Mesodermal cell (in vitro differentiated cells): ENCODE data around the gene NELL2.
"Not testable (repeated sequence)": the region's sequence is repeated elsewhere in the genome, so short reads cannot be mapped to it uniquely, and the experiment has no call there.

Source experiments
- H3K27ac ChIP-seq: 2 replicates; pipeline ENCODE4 v1.7.0; 2013; ENCODE audit warnings: mild to moderate bottlenecking, low read depth, low read length, moderate library complexity; ENCODE audit not compliant: severe bottlenecking
- H3K36me3 ChIP-seq: 2 replicates; pipeline ENCODE4 v1.7.1; 2013; ENCODE audit warnings: mild to moderate bottlenecking, low read length, moderate library complexity; ENCODE audit not compliant: control insufficient read depth, insufficient read depth
- H3K4me1 ChIP-seq: one replicate; pipeline ENCODE4 v1.7.1; 2013; ENCODE audit warnings: mild to moderate bottlenecking, low read length; ENCODE audit not compliant: insufficient read depth, control insufficient read depth, poor library complexity, severe bottlenecking
- H3K4me3 ChIP-seq: 2 replicates; pipeline ENCODE4 v1.7.0; 2013; ENCODE audit warnings: low read length, control low read depth, mild to moderate bottlenecking; ENCODE audit not compliant: insufficient read depth, poor library complexity, severe bottlenecking; ENCODE audit errors: extremely low read depth
- H3K9me3 ChIP-seq: 2 replicates; pipeline ENCODE4 v1.7.1; 2013; ENCODE audit warnings: mild to moderate bottlenecking, low read length, moderate library complexity; ENCODE audit not compliant: control insufficient read depth
- WGBS, 2 experiments: methylation state at CpG; one replicate each; pipeline ENCODE4 v1.1.5; 2013; ENCODE audit warnings: missing lambda C conversion rate in 2 of 2; ENCODE audit not compliant: insufficient coverage in 2 of 2; 5-methylcytosine and 5-hydroxymethylcytosine counted together

NELL2 gene

DNA sequence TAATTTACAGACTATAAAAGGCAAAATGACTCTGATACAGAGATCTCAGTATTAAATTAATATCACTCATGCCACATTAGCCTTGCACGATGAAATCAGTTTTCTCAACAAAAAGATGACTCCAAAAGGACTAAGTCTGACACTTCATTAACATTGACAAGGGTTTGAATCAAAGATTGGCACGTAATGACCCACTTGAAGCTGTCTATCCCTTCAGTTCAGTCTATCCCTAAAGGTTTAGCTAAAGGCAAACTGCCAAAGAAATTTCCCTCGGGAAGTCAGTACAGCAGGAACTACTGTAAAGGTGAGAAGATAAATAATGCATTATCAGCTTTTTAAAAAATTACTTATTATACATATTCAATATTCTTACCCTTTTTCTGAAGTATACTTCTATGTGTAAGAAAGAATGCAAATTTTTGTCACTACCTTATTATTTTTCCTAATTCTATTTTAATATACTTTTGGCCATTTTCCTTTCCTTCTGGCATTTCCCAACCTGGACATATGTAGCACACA, 127.1 kb downstream of the NELL2 start:
- no peaks in the 10 kb centered on the region for H3K9me3 ChIP-seq

DNA sequence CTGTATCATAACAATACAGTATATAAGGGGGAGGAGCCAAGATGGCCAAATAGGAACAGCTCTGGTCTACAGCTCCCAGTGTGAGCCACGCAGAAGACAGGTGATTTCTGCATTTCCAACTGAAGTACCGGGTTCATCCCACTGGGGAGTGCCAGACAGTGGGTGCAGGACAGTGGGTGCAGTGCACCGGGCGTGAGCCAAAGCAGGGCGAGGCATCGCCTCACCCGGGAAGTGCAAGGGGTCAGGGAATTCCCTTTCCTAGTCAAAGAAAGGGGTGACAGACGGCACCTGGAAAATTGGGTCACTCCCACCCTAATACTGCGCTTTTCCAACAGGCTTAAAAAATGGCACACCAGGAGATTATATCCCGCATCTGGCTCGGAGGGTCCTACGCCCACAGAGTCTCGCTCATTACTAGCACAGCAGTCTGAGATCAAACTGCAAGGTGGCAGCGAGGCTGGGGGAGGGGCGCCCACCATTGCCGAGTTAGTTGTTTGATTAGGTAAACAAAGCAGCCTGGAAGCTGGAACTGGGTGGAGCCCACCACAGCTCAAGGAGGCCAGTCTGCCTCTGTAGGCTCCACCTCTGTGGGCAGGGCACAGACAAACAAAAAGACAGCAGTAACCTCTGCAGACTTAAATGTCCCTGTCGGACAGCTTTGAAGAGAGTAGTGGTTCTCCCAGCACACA, 134.7 kb downstream of the NELL2 start:
- H3K4me1 ChIP-seq, H3K36me3 ChIP-seq, H3K4me3 ChIP-seq, H3K27ac ChIP-seq, H3K9me3 ChIP-seq: not testable (repeated sequence)
- 94 to 99% methylated on average over 7 to 8 of the region's 17 CpGs for WGBS, 2 experiments

More for the DNA sequence above, 127.1 kb downstream of the NELL2 start:
- Histone ChIP-seq H3K4me1 (no peaks in the 10 kb centered on the region), H3K4me3 (no peak overlapping the region), H3K27ac (no peak overlapping the region), H3K36me3 (no peaks in the 10 kb centered on the region)
- 78 to 89% methylated on average over 1 to 2 of the region's 3 CpGs for WGBS, 2 experiments

DNA sequence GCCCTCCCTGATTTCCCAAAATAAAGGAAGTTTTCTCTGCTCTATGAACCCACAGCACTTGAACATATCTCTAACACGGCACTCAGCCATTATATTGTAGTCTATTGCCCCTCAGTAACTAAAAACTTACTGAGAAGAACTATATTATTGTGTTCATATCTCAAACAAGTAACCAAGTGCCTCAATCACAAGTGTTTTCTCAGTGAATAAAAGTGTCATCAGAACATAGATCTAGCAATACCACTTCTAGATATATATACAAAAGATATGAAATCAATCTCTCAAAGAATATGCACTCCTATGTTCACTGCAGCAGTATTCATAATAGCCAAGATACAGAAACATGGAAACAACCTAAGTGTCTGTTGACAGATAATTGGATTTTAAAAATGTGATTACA, 138.1 kb downstream of the NELL2 start:
- Histone ChIP-seq H3K4me3 (no peak overlapping the region), H3K27ac (no peak overlapping the region), H3K9me3 (no peaks in the 10 kb centered on the region), H3K4me1 (no peaks in the 10 kb centered on the region), H3K36me3 (no peaks in the 10 kb centered on the region)
- no CpG with 5 or more reads among the region's 1 CpG for WGBS, 2 experiments

DNA sequence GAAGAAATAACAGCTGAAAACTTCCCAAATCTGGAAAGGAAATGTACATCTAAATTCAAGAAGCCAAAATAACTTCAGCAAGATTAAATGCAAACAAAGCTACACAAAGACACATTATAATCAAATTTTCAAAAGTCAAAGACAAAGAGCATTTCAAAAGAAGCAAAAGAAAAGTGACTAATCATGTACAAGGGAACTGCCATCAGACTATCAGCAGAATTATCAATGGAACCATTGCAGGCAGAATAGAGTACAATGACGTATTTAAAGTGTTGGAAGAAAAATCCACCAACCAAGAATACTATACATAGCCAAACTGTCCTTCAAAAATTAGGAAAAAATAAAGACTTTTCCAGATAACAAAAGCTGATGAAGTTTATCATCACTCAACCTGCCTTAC, 147.5 kb downstream of the NELL2 start:
- Histone ChIP-seq H3K4me1 (no peaks in the 10 kb centered on the region), H3K4me3 (no peak overlapping the region), H3K36me3 (no peaks in the 10 kb centered on the region), H3K27ac (no peak overlapping the region), H3K9me3 (peaks cover 12% of the 10 kb centered on the region)
- WGBS, 2 experiments = 100% methylated on average over 1 of the region's 1 CpG; no CpG with 5 or more reads in 1 of the 2 experiments

DNA sequence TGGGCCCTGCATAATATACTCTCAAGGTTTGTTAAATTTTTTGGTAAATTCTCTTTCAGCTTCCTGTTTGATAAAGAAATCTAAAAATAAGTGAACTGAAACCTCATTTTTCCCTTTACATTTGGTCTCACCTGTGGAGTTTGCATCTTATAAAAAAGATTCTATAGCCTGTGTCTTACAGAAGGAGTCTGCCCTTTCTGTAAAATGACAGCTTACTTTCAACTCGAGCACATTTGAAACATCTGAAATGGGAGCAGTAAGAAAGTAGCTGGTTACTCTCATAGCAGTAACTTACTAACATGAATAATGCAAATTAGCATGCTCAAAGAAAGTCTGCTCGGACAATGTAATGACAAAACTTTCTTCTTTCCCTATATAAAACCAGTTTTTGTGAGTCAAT, 155.8 kb downstream of the NELL2 start:
- H3K4me3 ChIP-seq = no peak overlapping the region
- H3K27ac ChIP-seq = no peak overlapping the region
- H3K9me3 ChIP-seq = no peaks in the 10 kb centered on the region
- H3K4me1 ChIP-seq = no peaks in the 10 kb centered on the region
- WGBS, 2 experiments = 40% methylated on average over 1 of the region's 2 CpGs; no CpG with 5 or more reads in 1 of the 2 experiments
- H3K36me3 ChIP-seq = no peaks in the 10 kb centered on the region

DNA sequence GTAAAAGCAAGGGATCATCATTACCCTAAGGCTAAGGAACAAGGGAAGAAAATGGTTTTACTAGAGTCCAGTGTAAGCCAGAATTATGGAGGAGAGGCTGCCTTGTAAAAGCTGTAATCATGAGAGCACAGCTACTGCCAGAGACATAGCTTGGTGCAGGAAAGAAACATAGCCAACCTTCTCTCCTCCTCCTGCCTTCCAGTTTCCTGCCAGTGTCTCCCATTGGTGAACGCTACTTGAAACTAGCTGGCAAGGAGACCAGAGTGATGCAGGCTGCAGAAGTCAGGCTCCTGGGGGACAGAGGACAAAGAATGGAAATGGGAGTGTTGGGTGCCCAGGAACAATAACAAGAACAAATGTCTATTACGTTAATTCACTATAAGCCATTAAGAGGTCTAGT, 158.5 kb downstream of the NELL2 start:
- Histone ChIP-seq H3K4me3 (no peak overlapping the region), H3K4me1 (no peaks in the 10 kb centered on the region), H3K27ac (no peak overlapping the region), H3K9me3 (no peaks in the 10 kb centered on the region), H3K36me3 (no peaks in the 10 kb centered on the region)
- no CpG with 5 or more reads among the region's 2 CpGs for WGBS, 2 experiments

DNA sequence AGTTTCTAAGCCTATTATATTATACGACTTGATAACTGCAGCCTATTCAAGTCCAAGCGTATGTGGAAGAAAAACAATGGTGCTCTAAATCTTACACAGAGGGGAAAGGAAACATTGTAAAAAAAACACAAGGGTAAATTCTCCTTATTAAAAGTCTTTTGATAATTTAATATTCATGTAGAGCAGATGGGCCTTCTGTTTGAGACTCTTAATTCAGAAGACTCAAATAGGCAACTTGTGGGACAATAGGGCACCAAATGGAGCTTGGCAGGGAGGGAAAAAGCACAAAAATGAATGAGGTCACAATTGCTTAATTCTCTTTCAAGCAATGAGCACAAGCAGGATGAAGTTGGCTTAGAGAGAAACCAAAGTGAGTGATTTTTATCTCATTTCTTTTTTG, 159.4 kb downstream of the NELL2 start:
- WGBS, 2 experiments = no CpG with 5 or more reads among the region's 2 CpGs
- no peak overlapping the region for H3K27ac ChIP-seq
- no peak overlapping the region for H3K4me3 ChIP-seq
- no peaks in the 10 kb centered on the region for H3K36me3 ChIP-seq
- H3K9me3 ChIP-seq = no peaks in the 10 kb centered on the region
- no peaks in the 10 kb centered on the region for H3K4me1 ChIP-seq

DNA sequence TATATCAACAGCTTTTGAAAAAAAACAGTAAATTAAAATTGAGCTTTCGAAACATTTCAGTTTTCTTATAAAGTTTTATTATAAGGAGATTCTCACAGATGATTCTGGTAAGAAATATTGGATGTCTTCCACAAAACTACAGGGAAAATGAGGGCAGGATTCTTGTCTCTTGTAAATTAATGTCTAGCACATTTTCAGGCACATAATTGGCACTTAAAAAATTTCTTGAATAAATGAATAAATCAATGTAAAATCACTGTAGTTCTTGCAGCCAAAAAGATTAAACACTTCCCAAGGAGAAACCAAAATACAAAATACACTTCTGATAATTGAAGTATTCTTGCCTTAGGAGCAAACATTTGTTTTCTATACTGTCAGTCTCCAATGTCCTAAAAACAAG, 164.4 kb downstream of the NELL2 start:
- Histone ChIP-seq H3K9me3 (no peaks in the 10 kb centered on the region), H3K4me1 (no peaks in the 10 kb centered on the region), H3K36me3 (no peaks in the 10 kb centered on the region), H3K4me3 (no peak overlapping the region), H3K27ac (no peak overlapping the region)
- no CpG with 5 or more reads among the region's 1 CpG for WGBS, 2 experiments

DNA sequence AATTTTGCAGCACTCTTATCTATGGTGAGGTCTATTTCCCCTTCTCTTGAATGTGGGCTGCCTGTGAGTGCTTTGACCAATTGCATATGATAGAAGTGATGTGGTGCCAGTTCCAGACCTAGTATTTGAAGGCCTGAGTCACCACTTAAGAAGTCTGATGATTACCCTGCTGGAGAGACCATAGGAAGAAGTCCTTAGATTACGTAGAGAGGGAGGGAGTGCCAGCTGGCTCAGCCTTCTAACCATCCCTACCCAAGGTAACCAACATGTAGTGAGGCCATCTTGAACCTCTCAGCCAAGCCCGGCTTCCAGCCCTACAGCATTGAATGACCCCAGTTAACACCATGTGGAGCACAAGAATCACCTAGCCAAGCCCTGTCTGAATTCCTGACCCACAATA, 166.9 kb downstream of the NELL2 start:
- Histone ChIP-seq H3K27ac (no peak overlapping the region), H3K4me3 (no peak overlapping the region), H3K36me3 (no peaks in the 10 kb centered on the region), H3K9me3 (no peaks in the 10 kb centered on the region), H3K4me1 (no peaks in the 10 kb centered on the region)
- 50% methylated on average over 1 of the region's 2 CpGs; no CpG with 5 or more reads in 1 of the 2 experiments for WGBS, 2 experiments

DNA sequence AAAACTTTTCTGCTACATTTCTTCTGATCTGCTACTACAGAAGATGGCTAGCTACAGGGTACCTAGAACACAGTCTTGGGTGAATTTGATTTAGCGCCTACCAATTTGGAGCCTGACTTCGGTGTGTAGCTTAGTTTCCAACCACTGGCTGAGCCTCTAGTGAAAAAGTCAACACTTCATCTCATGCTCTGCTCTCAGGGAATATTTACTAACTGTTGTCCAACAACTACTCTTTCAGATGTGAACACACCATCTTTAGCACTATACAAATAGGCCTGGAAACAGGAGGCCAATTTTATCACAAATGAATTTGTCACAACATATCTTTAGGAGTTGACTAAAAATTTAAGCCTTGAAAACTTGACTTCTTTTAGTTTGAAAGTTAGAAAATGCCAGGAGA, 167.9 kb downstream of the NELL2 start:
- WGBS, 2 experiments = 92 to 100% methylated on average over 2 of the region's 2 CpGs
- Histone ChIP-seq H3K36me3 (no peaks in the 10 kb centered on the region), H3K27ac (no peak overlapping the region), H3K9me3 (no peaks in the 10 kb centered on the region), H3K4me1 (no peaks in the 10 kb centered on the region), H3K4me3 (no peak overlapping the region)

DNA sequence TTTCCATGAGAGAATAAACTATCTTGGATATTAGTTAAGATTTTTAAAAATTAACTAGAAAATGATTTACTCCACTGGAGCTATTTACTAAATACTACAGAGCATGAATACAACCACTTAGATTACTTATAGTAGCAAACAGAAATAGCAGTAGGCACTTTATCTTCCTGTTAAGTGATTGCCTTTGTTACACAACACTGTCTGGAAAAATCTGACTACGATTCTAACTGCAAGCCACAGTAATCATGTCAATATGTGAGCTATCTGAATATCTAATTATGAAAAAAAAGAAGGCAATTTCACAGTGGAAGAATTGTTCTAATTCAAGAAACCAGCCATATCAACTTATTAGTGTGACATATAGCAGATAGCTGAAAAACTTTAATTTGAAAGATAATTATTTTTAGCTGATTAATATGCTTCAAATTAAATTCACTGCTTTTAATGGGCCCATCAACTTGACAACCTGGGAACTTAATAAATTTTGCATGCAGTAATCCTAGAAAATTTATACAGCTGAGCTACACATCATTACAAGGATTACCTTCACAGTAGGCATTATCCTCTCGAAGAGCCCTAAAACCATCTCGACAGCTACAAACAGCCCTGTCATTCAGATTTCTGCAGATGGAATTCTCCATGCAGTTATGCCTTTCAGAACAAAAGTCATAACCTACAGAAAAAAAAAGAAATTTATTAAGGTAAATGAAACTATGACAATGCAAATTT, 172.8 kb downstream of the NELL2 start:
- H3K4me3 ChIP-seq = no peak overlapping the region
- H3K9me3 ChIP-seq = no peaks in the 10 kb centered on the region
- H3K36me3 ChIP-seq = no peaks in the 10 kb centered on the region
- 100% methylated on average over 2 of the region's 3 CpGs; no CpG with 5 or more reads in 1 of the 2 experiments for WGBS, 2 experiments
- no peak overlapping the region for H3K27ac ChIP-seq
- no peaks in the 10 kb centered on the region for H3K4me1 ChIP-seq
